Trophoblast cell (in vitro differentiated cells and primary cell): ENCODE results near the gene TSEN2.
A peak's percentile ranks its signal among the peaks of the same experiment; 100 is the strongest.

Experiments used
- DNase-seq, 2 donors: peaks; one replicate each; pipeline ENCODE4 v3.0.0-alpha.2; 2016
- H2AFZ ChIP-seq: 2 replicates; pipeline ENCODE4 v1.6.1; 2013; ENCODE audit warnings: low read length, moderate library complexity, mild to moderate bottlenecking; ENCODE audit not compliant: insufficient read depth, poor library complexity
- H2AK5ac ChIP-seq: 2 replicates; pipeline ENCODE4 v1.6.1; 2013; ENCODE audit warnings: mild to moderate bottlenecking, low read length
- H2BK120ac ChIP-seq: 2 replicates; pipeline ENCODE4 v1.6.1; 2013; ENCODE audit warnings: low read length, mild to moderate bottlenecking, moderate library complexity; ENCODE audit not compliant: insufficient read depth, poor library complexity
- H2BK12ac ChIP-seq: 2 replicates; pipeline ENCODE4 v1.6.1; 2013; ENCODE audit warnings: mild to moderate bottlenecking, low read length, moderate library complexity
- H2BK5ac ChIP-seq: 2 replicates; pipeline ENCODE4 v1.6.1; 2013; ENCODE audit warnings: low read length, low read depth, moderate library complexity, mild to moderate bottlenecking; ENCODE audit not compliant: poor library complexity
- H3K14ac ChIP-seq: 2 replicates; pipeline ENCODE4 v1.6.1; 2013; ENCODE audit warnings: mild to moderate bottlenecking, low read length
- H3K18ac ChIP-seq: 2 replicates; pipeline ENCODE4 v1.6.1; 2013; ENCODE audit warnings: mild to moderate bottlenecking, low read length
- H3K23ac ChIP-seq: 2 replicates; pipeline ENCODE4 v1.6.1; 2013; ENCODE audit warnings: low read length
- H3K27ac ChIP-seq: 2 replicates; pipeline ENCODE4 v1.5.1; 2013; ENCODE audit warnings: low read depth, mild to moderate bottlenecking, inconsistent platforms, low read length, moderate library complexity
- H3K27me3 ChIP-seq: 2 replicates; pipeline ENCODE4 v1.6.1; 2013; ENCODE audit warnings: inconsistent platforms, mild to moderate bottlenecking, low read length, moderate library complexity; ENCODE audit not compliant: insufficient read depth
- H3K36me3 ChIP-seq, 2 experiments: 1 replicate in 1 of 2; 2 replicates in 1 of 2; pipeline ENCODE4 v1.6.1; 2013; ENCODE audit warnings: low read length in 2 of 2, mild to moderate bottlenecking in 2 of 2, moderate library complexity in 1 of 2; ENCODE audit not compliant: insufficient read depth in 2 of 2, control insufficient read depth in 1 of 2
- H3K4ac ChIP-seq: 2 replicates; pipeline ENCODE4 v1.6.1; 2013; ENCODE audit warnings: low read depth, mild to moderate bottlenecking, low read length, moderate library complexity
- H3K4me1 ChIP-seq, 2 experiments: 1 replicate in 1 of 2; 2 replicates in 1 of 2; pipeline ENCODE4 v1.6.1; 2013; ENCODE audit warnings: low read length in 2 of 2, mild to moderate bottlenecking in 2 of 2, moderate library complexity in 1 of 2; ENCODE audit not compliant: insufficient read depth in 2 of 2, control insufficient read depth in 1 of 2
- H3K4me2 ChIP-seq: 2 replicates; pipeline ENCODE4 v1.6.1; 2013; ENCODE audit warnings: inconsistent platforms, mild to moderate bottlenecking, low read length, moderate library complexity
- H3K4me3 ChIP-seq: 2 replicates; pipeline ENCODE4 v1.5.1; 2013; ENCODE audit warnings: mild to moderate bottlenecking, low read depth, low read length, inconsistent platforms
- H3K79me1 ChIP-seq: one replicate; pipeline ENCODE4 v1.6.1; 2013; ENCODE audit warnings: low read length
- H3K79me2 ChIP-seq: 2 replicates; pipeline ENCODE4 v1.6.1; 2013; ENCODE audit warnings: low read length, mild to moderate bottlenecking; ENCODE audit not compliant: control insufficient read depth, insufficient read depth, poor library complexity
- H3K9ac ChIP-seq: 2 replicates; pipeline ENCODE4 v1.6.1; 2013; ENCODE audit warnings: mild to moderate bottlenecking, low read length
- H3K9me3 ChIP-seq: 2 replicates; pipeline ENCODE4 v1.6.1; 2013; ENCODE audit warnings: low read depth, mild to moderate bottlenecking, control low read depth, inconsistent platforms, low read length; ENCODE audit not compliant: insufficient read depth
- H4K12ac ChIP-seq: 2 replicates; pipeline ENCODE4 v1.6.1; 2013; ENCODE audit warnings: low read depth, mild to moderate bottlenecking, low read length, moderate library complexity
- H4K8ac ChIP-seq: 2 replicates; pipeline ENCODE4 v1.6.1; 2013; ENCODE audit warnings: low read depth, mild to moderate bottlenecking, low read length, moderate library complexity
- H4K91ac ChIP-seq: one replicate; pipeline ENCODE4 v1.6.1; 2013; ENCODE audit warnings: low read depth, mild to moderate bottlenecking, low read length, moderate library complexity
- WGBS: extraction: QIAGEN DNeasy Blood & Tissue Kit; methylation state at CpG from one replicate; pipeline ENCODE4 v1.1.7; 2013; ENCODE audit warnings: missing lambda C conversion rate; ENCODE audit not compliant: insufficient read length, insufficient coverage; ENCODE audit errors: extremely low coverage; 5-methylcytosine and 5-hydroxymethylcytosine counted together

TSEN2 gene

DNA sequence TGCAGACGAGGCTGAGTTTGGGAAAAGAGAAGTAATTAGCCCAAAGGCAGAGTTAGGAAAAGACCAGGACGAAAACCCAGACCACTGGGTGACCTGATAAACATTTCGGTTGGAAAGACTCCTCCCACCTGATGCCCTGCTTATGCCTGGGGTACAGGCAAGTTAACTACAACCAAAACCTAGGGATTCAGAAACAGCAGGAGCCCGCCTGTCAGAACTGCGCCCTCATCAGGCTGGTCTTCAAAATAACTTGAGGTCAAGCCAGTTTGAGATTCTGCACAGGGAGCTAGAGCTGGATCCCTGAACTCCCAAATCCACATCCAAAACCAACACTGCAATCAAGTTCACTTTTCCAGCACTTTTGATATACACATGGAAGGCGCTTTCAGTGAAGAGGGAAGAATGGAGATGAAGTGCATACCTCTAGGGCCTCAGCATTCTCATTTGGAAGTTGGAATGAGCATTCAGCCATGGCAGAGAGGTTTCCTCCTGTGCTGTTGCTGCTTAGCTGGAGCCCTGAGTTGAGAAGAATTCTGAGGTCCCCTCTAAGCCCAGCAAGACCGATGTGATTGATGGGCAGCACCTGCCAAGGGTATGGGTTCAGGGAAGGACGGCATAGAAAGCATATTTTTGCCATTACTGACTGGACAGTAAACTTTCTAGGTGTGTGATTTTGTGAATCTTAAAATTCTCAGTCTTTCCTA is 11.6 kb downstream of the TSEN2 start:
- Histone ChIP-seq H4K12ac (no peak overlapping the region), H3K4me2 (no peak overlapping the region), H2AFZ (no peak overlapping the region), H3K9ac (no peak overlapping the region), H3K18ac (no peak overlapping the region), H3K4me1 (no peaks in the 10 kb centered on the region), H2BK120ac (no peak overlapping the region), H3K23ac (no peak overlapping the region), H2BK12ac (no peak overlapping the region), H3K4me3 (no peak overlapping the region), H3K4ac (no peak overlapping the region), H3K36me3 (peaks cover 8 to 21% of the 10 kb centered on the region in 2 experiments), H3K27me3 (no peaks in the 10 kb centered on the region), H4K91ac (no peak overlapping the region), H3K79me1 (no peaks in the 10 kb centered on the region), H3K9me3 (no peaks in the 10 kb centered on the region), H2BK5ac (no peak overlapping the region), H3K79me2 (no peaks in the 10 kb centered on the region), H3K27ac (no peak overlapping the region), H3K14ac (no peak overlapping the region), H4K8ac (no peak overlapping the region), H2AK5ac (no peak overlapping the region)
- no peak for DNase-seq
- WGBS: no CpG with 5 or more reads among the region's 8 CpGs

DNA sequence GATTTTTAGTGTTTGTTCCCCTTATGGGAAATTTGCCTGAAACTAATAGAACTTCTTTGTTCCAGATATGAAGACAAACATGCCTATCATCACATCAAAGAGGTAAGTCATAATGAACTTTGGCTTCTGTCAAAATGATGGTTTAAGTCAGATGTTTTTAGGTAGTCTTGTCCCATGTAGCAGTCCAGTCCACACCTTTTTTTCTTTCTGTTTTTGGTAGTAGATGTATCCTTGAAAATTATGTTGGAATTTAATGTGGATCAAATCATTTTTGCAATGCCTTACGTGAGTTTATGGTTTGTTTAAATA is 12.1 kb downstream of the TSEN2 start:
- no peak overlapping the region for H3K23ac ChIP-seq
- no peak overlapping the region for H4K12ac ChIP-seq
- no peaks in the 10 kb centered on the region for H3K27me3 ChIP-seq
- no peak overlapping the region for H2BK12ac ChIP-seq
- H4K8ac ChIP-seq: no peak overlapping the region
- no peak for DNase-seq
- no peak overlapping the region for H3K18ac ChIP-seq
- no peak overlapping the region for H3K4me3 ChIP-seq
- H2AK5ac ChIP-seq: no peak overlapping the region
- no peak overlapping the region for H2BK120ac ChIP-seq
- H2BK5ac ChIP-seq: no peak overlapping the region
- H3K9ac ChIP-seq: no peak overlapping the region
- H3K14ac ChIP-seq: no peak overlapping the region
- H3K4me1 ChIP-seq: peaks cover 0 to 3% of the 10 kb centered on the region in 2 experiments
- no peak overlapping the region for H2AFZ ChIP-seq
- peaks cover 8 to 21% of the 10 kb centered on the region in 2 experiments for H3K36me3 ChIP-seq
- no peak overlapping the region for H3K4me2 ChIP-seq
- no peaks in the 10 kb centered on the region for H3K9me3 ChIP-seq
- H3K4ac ChIP-seq: no peak overlapping the region
- no peak overlapping the region for H3K27ac ChIP-seq
- no peaks in the 10 kb centered on the region for H3K79me2 ChIP-seq
- H3K79me1 ChIP-seq: no peaks in the 10 kb centered on the region
- no peak overlapping the region for H4K91ac ChIP-seq
- no CpG with 5 or more reads among the region's 1 CpG for WGBS

DNA sequence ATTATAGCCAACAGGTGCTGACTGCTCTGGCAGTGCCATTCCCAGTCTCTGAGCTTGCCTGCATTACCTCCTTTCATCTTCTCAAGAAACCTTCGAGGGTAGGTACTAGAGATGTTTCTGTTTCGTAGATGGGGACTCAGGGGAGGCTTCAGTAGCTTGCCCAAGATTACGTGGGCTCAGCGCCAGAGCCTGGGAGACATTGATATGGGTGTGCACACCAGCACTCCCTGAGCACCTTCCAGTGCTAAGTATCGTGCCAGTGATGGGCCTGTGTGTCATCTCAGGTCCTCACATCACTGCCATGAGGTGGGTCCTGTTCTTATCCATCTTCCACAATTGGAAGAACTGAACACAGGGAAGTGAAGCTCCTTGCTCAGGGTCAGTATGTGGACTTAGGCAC is 15.2 kb downstream of the TSEN2 start:
- Histone ChIP-seq H3K9me3 (no peaks in the 10 kb centered on the region), H2AFZ (no peak overlapping the region), H2BK5ac (no peak overlapping the region), H3K4me1 (peaks cover 0 to 3% of the 10 kb centered on the region in 2 experiments), H3K27me3 (no peaks in the 10 kb centered on the region), H3K4ac (no peak overlapping the region), H3K4me2 (no peak overlapping the region), H2BK120ac (no peak overlapping the region), H3K36me3 (peaks cover 15 to 28% of the 10 kb centered on the region in 2 experiments), H3K23ac (no peak overlapping the region), H2AK5ac (no peak overlapping the region), H4K91ac (no peak overlapping the region), H4K8ac (no peak overlapping the region), H4K12ac (no peak overlapping the region), H3K27ac (no peak overlapping the region), H3K9ac (no peak overlapping the region), H3K18ac (no peak overlapping the region), H3K4me3 (no peak overlapping the region), H3K14ac (no peak overlapping the region), H3K79me1 (no peaks in the 10 kb centered on the region), H2BK12ac (no peak overlapping the region), H3K79me2 (no peaks in the 10 kb centered on the region)
- WGBS: no CpG with 5 or more reads among the region's 5 CpGs
- no peak for DNase-seq

DNA sequence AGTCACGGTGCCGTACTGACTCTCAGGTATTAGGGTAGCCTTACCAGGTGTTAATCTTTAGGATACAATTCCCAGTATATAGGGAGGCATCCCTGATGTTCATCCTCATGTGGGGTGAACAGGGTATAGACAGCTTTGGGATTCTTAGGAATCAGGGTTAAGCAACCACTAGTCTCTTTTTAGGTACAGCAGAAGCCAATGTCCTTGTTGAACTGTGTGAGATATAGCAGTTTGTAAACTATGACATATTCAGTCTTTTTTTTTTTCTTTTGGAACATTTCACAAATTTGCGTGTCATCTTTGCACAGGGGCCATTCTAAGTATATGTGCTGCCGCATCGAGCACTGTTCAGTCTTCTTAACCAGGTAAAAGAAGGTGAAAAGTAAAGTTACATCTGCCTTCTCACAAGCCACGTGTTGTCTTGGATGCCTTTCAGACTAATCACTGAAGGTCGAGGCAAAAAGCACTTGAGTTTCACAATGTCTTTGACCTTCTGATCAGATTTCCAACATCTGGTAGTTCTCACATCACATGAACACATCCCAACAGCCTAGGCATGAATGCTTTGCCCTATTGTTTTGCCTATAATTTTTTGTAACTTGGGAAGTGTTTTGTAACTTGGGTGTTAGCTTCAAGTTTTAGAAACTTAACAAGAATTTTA is 17.2 kb downstream of the TSEN2 start:
- peak overlapping the region; percentile 33 for H2BK12ac ChIP-seq
- peak; percentile 67 to 91 for DNase-seq
- H3K27ac ChIP-seq: no peak overlapping the region
- WGBS: no CpG with 5 or more reads among the region's 7 CpGs
- no peak overlapping the region for H3K23ac ChIP-seq
- H3K9ac ChIP-seq: no peak overlapping the region
- H3K27me3 ChIP-seq: no peaks in the 10 kb centered on the region
- no peak overlapping the region for H2BK5ac ChIP-seq
- no peak overlapping the region for H3K4me3 ChIP-seq
- no peak overlapping the region for H2BK120ac ChIP-seq
- H3K4me1 ChIP-seq: peaks cover 0 to 3% of the 10 kb centered on the region in 2 experiments
- H3K79me2 ChIP-seq: no peaks in the 10 kb centered on the region
- H3K4ac ChIP-seq: no peak overlapping the region
- no peak overlapping the region for H2AFZ ChIP-seq
- H3K18ac ChIP-seq: no peak overlapping the region
- no peak overlapping the region for H4K12ac ChIP-seq
- H4K91ac ChIP-seq: no peak overlapping the region
- no peak overlapping the region for H4K8ac ChIP-seq
- H3K79me1 ChIP-seq: no peaks in the 10 kb centered on the region
- H2AK5ac ChIP-seq: no peak overlapping the region
- H3K9me3 ChIP-seq: no peaks in the 10 kb centered on the region
- H3K14ac ChIP-seq: no peak overlapping the region
- H3K36me3 ChIP-seq: peaks cover 15 to 28% of the 10 kb centered on the region in 2 experiments
- no peak overlapping the region for H3K4me2 ChIP-seq
